GM19324 (cell line): ENCODE results near the gene TRIM32.
"Not testable (repeated sequence)": the region's sequence is repeated elsewhere in the genome, so short reads cannot be mapped to it uniquely, and the experiment has no call there.

Experiments
- ATAC-seq: cut with Tn5 transposase; IDR thresholded peaks from one replicate; pipeline ENCODE4 v1.9.1; 2021; ENCODE audit warnings: mild to moderate bottlenecking, moderate library complexity; ENCODE audit not compliant: unreplicated experiment, low FRiP score

TRIM32 gene

DNA sequence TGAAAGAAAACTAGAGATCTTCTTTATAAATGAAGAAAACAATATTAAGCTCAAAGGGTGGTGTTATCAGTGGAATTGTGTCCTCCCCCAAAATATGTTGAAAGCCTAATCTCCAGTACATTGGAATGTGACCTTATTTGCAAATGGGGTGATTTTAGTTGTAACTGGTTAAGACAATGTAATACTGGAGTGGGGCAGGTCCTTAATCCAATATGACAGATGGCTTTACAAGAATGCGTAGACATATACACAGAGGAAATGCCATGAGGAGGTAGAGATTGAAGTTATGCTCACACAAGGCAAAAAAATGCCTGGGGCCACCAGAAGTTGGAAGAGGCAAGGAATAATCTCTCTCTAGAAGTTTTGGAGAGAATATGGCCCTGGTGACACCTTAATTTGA lies 13.7 kb upstream of the TRIM32 start:
- no peak for ATAC-seq

DNA sequence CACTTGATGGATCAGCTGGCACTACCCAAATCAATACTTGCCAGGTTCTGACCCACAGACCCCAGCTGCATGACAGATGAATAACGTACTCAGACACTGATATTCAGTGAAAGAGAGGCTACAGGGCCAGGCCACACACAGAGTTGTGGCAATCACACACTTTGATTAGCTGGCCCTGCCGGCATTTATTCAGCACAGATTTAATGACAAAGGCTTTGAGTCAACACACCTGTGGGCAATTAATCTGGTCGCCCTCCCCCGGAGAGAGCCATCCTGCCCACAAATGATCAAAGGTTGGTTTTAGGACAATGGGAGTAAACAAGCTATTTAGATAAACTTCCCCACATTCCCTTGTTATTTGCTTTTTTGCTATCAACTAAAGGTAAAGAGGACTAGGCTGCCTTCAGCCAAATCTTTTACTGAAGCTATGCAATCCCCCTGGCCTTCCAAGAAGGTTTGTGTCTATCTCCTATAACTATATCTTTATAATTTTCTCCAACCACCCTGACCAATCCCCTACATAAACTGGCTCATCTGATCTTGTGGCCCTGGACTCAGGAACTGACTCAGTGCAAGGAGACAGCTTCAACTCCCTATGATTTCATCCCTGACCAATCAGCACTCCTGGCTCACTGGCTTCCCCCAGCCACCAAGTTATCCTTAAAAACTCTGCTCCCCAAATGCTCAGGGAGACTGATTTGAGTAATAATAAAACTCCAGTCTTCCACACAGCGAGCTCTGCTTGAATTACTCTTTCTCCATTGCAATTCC lies 12.7 kb upstream of the TRIM32 start:
- no peak for ATAC-seq

DNA sequence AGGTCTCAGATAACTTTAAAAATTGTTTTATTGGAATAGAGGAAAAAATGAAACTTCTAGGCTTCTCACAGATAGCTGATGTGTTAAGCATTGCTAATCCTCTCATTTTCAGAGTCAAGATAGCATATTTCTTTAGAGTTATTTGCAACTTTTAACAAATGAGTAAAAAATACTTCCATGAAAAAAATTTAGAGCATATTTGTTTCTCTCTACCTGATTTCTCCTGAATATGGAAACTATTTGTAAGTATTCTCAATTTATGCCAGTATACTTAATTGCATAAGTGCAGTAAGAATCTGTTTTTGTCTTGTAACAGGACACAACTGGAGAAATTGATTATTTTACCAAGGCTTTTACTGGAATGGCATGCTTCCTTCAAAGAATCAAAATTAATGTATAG lies 3.6 kb upstream of the TRIM32 start:
- ATAC-seq, result no peak

DNA sequence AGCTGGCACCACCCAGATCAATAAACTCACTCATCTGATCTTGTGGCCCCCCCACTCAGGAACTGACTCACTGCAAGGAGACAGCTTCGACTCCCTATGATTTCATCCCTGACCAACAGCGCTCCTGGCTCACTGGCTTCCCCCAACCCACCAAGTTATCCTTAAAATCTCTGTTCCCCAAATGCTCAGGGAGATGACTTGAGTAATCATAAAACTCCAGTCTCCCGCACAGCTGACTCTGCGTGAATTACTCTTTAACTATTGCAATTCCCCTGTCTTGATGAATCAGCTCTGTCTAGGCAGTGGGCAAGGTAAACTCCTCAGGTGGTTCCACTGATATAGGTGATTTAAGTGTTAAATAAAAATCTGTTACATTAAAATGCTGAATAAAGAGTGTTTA lies 1.9 kb upstream of the TRIM32 start:
- ATAC-seq, result no peak

DNA sequence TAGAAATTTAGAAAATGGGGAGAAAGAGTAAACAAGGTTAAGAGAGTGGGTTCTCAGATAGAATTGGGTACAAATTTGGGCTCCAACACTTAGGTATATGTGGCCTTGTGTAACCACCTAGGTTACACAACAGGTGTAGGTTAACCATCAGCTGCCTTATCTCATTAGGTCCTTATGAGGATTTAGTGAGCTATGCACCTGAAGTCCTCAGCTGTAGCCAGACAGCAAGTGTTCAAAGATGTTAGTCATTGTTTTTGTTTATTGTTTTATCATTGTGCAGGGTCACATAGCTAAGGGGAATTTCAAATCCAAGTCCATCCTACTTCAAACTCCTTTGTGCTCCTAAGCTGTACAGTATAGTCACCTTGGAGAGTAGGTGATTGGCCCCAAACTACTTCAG lies 970 bp upstream of the TRIM32 start:
- ATAC-seq, result no peak

DNA sequence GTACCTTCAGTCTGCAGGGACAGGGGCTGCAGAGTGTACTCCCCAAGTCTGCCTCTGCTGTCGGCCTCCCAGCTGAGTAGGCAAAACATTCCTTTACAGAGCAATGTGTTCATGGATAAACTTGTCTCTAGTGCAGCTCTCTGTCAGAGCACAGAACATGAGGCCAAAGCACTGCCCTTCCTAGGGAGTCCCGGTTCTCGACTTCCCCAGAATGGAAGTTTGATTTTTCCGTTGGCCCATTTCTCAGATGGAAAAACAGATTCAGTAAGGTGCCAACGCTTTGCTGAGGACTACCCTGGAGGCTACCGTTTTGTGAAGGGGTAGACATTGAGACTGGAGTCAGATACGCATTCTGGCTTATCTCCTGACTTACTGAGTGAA lies 422 bp upstream of the TRIM32 start:
- peak; percentile 48 for ATAC-seq

DNA sequence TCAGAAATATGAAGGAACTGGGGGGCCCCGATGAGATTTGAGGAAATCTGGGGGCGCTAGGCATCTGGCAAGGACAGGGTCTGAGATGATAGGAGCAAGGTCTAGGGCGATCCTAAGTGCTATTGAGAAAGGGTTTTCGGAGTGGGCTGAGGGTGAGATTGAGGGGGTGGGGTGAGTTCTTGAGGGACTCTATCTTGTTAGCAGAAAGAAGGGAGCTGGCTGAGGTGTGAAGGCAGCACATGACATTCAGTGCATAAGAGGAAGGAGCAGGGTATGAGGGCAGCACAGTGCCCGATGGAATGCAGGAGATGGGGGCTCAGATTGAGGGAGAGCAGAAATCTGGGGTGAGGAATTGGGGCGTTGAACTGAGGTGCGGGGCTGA lies 640 bp downstream of the TRIM32 start:
- no peak for ATAC-seq

DNA sequence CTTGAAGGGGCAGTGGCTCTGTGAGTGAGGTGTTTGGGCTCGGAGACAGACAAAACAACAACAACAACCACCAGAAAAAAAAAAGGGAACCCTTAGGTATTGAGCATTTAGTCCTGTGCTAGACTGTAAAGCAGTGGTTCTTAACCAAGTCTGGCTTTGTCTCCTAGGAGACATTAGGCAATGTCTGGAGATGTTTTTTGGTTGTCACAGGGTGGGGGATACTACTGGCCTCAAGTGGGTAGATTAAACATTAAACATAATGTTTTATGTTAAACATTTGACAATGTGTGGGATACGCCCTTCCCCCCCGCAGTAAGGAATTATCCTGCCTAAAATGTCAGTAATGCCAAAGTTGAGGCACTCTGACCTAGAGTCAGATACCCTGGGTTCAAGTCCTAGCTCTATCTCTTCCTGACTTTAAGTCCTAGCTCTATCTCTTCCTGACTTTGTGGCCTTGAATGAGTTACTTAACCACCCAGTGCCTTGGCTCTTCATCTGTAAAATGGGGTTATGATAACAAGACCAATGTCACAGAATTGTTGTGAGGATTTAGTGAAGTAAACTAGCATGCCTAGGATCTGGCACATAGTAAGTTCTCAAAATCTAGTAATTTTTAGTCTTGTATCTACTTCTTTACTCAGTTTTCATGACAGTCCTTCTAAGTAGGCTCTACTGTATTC lies 1.8 kb downstream of the TRIM32 start:
- no peak for ATAC-seq

DNA sequence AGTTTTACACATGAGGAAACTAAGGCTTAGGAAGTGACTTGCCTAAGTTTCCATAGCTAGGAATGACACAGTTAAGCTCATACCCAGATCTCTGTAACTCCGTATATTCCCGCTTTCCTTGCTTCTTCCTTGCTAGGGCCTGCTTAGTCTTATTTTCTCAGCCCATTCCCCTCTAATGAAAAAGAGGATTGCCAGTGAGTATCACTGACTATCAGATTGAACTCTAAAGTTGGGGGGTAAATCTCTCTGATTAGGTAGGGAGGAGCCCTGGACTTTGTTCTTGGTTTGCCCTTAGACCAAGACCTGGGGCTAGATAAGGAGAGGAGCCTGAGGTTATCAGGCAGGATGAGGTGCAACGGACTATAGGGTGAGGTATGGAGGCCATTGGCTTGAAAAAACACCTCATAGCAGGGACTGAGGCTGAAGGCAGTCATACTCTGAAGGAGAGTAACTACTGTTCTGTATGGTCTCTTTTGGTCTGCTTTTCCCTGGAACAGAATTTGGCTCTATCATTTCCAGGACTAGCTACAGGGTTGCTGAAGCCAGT lies 2.5 kb downstream of the TRIM32 start:
- no peak for ATAC-seq

DNA sequence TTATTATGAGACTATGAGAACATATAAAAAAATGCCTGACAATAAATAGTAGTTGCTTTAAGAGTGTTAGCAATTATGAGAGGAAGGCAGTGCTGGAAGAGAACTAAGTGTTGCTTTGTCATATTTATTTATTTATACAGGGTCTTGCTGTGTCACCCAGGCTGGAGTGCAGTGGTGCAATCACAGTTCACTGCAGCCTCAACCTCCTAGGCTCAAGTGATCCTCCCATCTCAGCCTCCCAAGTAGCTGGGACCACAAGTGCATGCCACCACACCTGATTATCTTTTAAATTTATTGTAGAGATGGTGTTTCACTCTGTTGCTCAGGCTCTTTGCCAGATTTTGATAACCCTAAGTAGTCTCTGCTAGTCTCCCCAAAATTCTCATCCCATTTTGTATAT lies 3.7 kb downstream of the TRIM32 start:
- not testable (repeated sequence) for ATAC-seq

DNA sequence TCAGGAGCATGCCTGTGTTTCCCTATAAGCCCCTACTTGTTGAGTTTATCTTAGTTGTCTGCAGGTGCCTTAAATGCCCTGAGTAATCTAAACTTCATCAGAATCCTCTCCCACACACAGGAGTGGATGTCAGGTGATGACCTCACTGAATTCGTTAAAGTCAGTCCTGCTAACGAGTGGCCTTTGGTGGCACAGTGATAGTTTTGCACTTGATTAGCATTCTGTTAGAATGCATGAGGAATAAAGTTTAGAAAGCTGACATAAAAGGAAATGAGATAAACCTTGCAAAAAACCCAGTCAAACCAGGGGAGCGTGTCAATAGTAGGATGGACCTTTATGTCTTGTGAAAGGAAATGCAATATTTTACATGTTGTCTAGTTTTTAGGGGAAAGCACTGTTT lies 4.5 kb downstream of the TRIM32 start:
- no peak for ATAC-seq

DNA sequence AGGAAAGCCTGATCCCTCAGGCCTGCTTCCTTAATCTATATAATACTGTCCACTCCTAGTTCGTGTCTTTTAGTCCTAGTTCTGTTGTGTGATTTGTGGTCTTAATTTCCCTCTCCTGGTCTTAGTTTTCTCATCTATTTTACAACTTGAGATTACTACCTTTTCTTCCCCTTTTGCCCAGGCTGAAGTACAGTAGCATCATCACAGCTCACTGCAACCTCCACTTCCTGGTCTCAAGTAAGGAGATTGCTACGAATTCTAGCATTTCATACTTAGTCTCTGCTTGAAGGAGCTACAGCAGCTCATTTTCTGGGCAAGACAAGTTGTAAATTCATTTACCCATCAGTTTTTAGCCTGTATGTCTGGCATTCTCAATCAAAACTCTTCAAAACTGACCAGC lies 5.5 kb downstream of the TRIM32 start:
- no peak for ATAC-seq

DNA sequence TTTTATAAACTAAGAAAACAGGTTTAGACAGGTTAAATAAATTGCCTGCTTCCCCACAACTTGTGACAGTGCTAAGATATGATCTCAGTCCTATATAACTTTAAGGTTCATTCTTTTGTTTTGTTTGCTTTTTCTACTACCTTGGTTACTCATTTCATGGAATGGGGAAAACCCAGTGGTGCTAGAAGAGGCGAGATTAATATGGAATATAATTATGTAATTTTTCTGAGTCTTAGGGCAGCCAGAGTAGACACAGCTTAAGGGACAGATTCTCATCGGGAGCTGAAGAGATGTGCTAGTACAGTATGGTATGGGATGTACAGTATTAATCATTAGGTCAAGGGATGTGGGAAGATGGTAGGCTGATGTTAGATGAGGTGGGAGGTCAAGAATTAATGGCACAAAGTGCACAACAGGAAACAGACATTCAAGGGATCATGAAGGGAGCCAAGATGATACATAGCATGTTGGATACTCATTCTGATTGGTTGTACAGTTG lies 6.2 kb downstream of the TRIM32 start:
- no peak for ATAC-seq

DNA sequence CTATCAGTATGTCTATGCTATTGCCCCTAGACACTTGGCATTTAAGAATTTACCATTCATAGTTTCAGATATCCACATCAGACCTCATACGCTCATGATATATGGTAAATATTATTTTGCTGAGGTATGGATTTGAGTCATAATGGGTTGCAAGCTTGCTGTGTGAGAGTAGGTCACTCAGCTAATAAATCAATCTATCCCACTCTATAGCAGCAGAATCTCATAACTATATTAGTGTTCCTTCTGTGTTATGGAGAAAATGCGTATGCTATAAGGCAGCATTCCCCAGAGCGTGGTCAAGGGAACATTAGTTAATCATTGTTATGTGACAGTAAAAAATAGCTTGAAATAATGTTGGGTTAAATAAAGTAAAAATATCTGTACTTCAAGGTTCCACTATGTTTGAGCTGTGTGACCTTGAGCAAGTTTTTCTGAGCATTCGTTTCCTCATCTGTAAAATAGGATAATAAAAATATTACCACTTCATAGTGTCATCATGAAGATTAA lies 7.7 kb downstream of the TRIM32 start:
- ATAC-seq, result no peak

DNA sequence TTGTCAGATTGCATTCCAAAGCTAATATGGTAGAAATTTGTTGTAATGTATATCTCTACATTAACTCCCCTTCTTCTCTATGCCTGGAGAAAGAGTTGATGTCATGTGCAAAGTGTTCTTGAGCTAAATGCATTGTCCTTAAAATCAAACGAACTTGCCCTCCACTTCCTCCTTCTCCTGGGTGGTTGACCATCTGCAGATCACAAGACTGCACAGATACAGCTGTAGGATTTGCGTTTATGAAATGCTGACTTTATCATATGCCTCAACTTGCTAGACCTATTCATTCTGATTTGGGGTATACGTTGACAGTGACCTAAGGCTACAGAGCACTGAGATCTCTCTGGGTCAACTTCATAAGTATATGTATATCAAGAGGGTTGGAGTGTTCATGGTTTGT lies 8.3 kb downstream of the TRIM32 start:
- no peak for ATAC-seq

DNA sequence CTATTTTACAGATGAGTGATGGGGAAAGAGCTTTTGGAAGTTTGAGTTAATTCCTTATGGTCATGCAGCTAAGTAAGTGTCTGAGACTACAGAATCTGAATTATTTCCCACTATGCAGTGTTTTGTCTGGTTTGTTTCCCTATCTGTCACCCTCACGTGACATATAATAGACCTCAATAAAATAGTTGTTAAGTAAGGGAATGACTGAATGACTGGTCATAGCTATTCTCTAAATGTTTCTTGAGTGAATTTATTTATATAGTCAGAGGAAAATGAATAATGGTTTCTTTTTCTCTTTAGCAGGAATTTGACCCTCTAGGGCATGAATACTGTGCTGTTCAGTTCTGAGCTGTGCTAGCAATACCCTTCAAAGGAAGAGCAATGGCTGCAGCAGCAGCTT lies 10.3 kb downstream of the TRIM32 start:
- ATAC-seq, result no peak

DNA sequence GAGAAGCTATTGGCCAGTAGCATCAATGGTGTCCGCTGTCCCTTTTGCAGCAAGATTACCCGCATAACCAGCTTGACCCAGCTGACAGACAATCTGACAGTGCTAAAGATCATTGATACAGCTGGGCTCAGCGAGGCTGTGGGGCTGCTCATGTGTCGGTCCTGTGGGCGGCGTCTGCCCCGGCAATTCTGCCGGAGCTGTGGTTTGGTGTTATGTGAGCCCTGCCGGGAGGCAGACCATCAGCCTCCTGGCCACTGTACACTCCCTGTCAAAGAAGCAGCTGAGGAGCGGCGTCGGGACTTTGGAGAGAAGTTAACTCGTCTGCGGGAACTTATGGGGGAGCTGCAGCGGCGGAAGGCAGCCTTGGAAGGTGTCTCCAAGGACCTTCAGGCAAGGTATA lies 10.8 kb downstream of the TRIM32 start:
- ATAC-seq, result no peak

DNA sequence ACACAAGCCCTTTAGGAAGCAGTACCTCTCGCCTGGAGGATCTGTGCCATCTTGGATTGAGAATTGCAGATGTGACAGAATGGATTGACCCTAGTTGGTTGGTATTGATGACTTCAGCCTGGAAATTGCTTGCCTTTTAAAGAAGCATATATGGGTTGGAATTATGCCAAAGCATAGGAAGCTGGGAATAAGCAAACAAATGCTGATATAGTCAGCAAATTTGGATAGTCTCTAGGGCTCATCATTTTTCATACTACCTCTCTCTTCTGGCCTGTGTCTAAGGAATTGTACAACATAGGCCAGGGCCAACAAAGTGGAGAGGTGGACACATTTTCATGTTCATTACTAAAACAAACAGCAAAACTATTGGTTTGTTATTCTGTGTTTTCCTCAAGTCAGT lies 13.2 kb downstream of the TRIM32 start:
- no peak for ATAC-seq

DNA sequence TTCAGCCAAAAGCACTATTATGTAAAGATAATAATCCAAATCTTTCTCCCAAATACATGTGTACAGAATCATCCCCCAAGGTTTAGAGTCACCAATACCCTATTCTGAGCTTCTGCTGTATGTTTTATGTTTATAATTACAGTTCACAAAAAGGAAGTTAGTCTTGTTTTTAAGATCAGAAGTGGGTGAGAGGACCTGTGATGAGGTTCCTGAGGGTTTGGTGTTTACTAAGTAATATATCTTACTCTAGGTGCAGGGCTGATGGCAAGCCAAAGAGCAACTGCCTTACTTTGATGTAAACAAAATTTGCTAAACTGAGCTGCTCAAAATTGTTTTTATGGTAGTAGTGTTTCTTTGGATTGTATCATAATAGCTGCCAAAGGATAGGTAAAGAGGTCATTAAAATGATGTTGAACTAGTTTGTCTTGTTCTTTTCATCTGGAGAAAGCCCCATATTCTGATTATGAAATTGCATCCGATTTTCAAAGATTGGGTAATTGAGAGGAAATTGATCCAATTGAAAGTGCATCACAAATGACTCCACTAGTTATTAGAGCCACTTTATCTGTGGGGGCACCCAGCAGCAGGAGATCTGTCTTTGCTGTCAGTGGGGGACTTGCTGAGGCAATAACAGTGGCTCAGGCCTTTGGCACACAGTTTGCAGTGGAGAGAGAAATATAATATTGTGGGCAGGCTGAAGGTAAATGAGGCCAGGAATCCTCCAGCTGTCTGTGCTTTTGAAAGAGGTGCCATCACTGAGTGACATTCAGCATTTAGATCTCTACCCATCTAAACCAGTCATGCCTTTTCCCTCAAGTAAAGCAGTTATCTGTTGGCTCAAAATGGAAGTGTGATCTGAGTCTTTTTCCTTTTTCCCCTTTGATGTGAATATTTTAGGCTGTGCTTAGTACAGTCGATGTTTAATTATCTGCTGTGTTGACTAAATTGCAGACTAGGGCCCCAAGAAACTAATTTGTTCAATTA lies 14.1 kb downstream of the TRIM32 start:
- ATAC-seq, result no peak

DNA sequence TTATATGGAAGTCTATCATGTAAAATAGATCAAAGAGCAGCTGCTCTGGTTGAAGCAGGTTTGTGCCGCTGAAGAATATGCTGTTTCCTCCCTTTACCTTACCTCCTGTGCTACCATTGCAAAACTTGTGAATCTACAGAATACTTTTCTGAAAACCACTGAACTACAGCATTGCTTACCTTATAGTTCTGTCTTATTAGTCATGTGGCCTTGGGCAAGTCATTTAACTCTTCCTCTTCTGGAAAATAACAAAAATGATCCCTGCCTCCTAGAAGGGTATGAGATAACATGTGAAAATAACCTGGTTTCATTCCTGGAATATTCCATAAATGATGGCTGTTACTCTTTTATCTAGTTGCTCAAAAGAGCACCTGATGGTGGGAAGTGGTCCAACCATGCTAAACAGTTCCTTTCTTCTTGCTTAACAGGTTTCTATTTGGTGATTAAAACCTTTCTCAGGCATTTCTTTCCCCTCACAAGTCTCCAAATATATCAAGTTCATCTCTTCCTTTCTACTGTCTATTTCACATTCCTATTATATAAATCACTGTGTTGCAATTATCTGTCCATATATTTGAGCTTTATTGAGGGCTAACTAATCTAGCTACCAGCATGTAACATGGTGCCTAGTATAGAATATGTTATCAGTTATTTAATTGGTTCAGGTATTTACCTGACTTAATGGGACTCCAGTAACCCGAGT lies 15.0 kb downstream of the TRIM32 start:
- ATAC-seq, result no peak
